HG03175 (cell line): Measurements from ENCODE around the gene DHCR24.
"Not testable (repeated sequence)": the region's sequence is repeated elsewhere in the genome, so short reads cannot be mapped to it uniquely, and the experiment has no call there.

ENCODE experiments used
- ATAC-seq: cut with Tn5 transposase; IDR thresholded peaks from one replicate; pipeline ENCODE4 v1.9.1; 2021; ENCODE audit warnings: mild to moderate bottlenecking, moderate library complexity; ENCODE audit not compliant: unreplicated experiment

The DHCR24 gene, protein sequence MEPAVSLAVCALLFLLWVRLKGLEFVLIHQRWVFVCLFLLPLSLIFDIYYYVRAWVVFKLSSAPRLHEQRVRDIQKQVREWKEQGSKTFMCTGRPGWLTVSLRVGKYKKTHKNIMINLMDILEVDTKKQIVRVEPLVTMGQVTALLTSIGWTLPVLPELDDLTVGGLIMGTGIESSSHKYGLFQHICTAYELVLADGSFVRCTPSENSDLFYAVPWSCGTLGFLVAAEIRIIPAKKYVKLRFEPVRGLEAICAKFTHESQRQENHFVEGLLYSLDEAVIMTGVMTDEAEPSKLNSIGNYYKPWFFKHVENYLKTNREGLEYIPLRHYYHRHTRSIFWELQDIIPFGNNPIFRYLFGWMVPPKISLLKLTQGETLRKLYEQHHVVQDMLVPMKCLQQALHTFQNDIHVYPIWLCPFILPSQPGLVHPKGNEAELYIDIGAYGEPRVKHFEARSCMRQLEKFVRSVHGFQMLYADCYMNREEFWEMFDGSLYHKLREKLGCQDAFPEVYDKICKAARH

DNA sequence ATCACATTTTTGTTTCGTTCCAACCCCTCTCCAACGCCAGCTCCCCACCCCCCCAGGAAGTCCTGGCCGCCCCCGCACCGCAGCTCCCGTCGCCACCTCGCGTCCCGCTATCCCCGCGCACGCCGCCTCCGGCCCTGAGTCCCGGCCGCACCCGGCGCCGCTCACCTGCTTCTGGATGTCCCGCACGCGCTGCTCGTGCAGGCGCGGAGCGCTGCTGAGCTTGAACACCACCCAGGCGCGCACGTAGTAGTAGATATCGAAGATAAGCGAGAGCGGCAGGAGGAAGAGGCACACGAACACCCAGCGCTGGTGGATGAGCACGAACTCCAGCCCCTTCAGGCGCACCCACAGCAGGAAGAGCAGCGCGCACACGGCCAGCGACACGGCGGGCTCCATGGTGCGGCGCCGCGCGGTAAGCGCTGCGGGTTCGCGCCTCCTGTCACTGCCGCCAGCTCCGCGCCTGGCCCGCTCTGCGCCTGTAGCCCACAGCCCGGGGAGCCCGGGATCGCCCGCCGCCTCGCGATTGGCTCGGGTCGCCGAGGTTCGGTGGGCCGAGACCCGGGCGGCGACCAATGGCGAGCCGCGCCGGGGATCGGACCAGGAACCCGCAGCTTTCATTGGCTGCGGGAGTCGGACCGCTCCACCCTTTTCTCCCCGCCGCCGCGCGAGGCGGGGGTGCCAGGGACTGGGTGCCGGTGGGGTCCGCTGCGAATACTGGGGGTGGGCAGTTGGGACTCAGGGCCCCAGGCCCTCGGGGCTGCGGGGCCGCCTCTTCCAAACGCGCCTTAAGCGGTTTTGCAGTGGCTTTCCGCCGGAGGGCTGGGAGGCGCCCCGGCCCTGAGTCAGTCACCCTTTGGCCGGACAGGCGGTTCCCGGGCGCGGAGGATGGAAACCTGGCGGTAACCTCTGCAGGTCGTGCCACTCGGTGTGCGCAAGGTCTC, at the start of gene DHCR24:
TSS of gene DHCR24 (minus strand) at position 472 of the 941 bp plus-strand sequence. CDS start at position 396, 76 bp downstream.
- peak; percentile 92 for ATAC-seq

DNA sequence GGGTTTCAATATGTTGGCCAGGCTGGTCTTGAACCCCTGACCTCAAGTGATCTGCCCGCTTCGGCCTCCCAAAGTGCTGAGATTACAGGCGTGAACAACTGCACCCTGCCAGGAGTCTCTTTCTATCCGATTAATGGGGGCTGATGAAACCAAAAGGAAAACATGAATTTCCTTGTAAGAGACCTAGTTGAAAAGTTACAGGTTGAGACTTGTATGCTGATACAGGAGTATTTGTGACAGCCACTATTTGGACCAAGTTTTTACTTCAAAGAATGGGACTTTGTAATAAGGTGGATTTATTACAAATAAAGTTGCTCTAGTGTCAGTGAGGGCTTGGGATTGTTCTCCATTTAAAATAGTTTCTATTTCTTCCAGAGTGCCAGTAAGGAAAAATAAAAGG, 49.8 kb upstream of the DHCR24 start:
- no peak for ATAC-seq

DNA sequence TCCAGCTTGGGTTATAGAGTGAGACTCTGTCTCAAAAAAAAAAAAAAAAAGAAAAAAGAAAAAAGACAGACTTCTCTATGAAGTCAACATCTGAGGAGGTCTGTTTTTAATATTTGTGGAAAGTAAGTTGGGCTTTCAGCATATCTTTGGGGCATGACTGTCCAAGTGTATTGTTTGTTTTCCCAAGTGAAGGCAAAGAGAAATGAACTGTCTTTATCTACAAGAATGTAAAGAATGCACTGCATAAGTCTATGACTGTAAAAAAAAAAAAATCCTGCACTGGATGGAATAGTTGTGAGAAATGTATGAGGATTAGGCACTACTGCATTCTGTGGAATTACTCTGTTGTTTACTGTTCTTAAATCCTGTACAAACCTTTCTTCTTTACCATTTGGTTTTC, 47.9 kb upstream of the DHCR24 start:
- ATAC-seq = no peak

DNA sequence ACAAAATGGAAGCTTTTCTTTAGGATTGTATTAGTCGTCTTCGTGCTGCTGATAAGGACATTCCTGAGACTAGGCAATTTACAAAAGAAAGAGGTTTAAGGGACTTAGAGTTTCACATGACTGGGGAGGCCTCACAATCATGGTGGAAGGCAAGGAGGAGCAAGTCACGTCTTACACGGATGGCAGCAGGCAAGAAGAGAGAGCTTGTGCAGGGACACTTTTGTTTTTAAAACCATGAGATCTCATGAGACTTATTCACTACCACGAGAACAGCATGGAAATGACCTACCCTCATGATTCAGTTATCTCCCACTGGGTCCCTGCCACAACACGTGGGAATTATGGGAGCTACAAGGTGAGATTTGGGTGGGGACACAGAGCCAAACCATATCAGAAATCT, 47.1 kb upstream of the DHCR24 start:
- ATAC-seq = not testable (repeated sequence)

DNA sequence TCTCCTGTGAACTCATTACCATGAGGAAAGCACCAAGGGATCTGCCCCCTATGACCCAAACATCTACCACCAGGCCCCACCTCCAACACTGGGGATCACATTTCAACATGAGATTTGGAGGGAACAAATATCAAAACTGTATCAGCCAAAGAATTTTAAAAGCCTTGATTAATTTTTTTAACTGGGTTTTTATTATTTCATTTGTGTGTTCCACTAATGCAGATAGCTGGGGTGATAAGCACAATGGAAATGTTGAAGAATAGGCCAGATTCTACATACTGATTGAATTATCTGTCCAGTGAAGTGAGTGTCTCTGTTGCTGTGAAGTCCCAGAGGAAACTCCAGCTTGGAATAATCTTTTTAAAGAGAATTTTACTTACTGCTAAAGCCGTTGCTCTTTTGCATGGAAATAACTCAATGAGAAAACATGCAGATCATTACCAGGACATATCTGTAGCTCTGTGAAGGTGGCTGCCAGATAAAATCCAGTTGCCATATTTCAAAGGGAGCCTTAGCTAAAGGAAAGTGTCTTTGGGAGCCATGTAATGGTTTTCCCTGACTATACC, 44.4 kb upstream of the DHCR24 start:
- ATAC-seq = no peak

DNA sequence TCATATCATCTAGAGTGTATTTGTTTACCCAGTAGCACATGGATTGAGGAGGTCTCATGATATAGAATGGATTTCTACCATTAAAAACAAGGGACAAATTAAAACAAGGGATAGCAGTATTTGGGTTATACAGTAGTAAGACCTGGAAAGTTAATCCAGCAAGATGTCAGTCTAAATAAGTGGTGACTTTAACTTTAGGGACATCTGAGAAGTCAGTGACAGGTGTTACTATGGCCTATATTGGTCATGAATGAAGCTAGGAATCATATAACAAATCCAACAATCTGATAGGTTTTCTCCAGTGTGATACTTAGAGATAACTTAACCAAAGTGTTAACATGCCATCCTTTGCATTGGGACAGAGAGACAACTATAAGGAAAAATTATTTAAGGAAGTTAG, 42.7 kb upstream of the DHCR24 start:
- ATAC-seq = no peak

DNA sequence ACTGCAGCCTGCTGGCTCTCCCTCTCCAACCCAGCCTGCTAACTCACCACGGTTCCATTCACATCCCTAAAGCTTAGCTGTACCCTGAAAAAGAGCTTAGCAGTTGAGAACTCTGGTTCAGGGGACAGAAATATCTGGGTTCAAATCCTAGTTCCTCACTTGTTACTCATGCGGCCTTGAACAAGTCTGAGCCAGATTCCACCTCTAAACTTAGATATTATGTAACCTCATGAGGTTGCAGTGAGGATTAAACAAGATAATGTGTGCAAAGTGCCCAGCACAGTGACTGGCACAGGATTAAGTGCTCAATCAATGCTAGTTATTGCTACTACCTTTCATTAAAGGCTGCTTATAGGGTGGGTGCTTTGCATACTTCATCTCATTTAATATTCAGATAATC, 41.3 kb upstream of the DHCR24 start:
- ATAC-seq = no peak

DNA sequence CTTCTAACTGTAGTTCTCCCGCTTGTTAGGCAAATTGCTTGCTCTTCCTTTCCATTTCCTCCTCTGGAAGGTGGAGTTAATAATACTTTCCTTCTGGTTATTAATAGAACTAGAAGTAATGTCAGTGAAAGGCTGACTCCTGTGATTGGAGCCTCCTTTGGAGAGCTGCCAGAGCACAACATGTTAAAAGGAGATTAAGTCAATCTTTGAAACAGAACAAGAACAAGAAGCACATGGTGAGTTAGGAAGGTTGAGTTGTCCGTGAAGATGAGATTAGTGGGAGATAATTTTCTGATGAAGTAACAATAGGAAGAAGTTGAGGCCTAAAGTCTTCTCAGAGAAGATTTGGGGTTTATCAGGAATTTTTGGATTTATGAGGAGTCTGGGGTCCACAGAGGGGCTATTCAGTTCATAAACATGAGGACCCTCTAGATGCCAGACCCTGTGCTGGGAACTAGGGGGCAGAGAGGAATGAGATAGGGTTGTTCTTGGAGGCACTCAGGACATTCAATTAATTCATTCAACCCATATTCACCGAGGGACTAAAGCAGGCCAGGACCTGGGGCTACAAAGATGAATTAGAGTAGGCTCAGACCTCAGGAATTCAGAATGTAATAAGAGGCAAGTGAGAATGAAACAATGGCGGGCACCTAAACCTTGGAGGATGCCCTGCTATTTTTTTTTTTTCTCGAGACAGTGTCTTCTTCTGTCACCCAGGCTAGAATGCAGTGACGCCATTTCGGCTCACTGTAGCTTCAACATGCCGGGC, 40.7 kb upstream of the DHCR24 start:
- no peak for ATAC-seq

DNA sequence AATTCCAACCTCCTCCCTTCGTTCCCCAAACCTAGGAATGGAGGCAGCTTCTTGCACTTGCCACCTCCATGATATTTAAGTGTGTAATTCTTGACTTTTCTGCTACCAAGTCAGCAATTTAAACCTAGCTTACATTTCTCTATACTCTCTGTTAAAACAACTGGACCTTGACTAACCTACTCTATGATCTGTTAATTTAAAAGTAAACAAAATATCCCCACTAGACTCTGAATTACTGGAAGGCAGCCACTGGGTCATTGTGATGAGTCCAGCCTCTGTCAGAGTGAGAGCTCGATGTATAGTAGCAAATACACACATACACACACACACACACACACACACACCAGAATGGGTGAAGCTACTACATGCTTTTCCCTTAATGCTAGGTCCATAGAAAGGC, 40.0 kb upstream of the DHCR24 start:
- no peak for ATAC-seq

DNA sequence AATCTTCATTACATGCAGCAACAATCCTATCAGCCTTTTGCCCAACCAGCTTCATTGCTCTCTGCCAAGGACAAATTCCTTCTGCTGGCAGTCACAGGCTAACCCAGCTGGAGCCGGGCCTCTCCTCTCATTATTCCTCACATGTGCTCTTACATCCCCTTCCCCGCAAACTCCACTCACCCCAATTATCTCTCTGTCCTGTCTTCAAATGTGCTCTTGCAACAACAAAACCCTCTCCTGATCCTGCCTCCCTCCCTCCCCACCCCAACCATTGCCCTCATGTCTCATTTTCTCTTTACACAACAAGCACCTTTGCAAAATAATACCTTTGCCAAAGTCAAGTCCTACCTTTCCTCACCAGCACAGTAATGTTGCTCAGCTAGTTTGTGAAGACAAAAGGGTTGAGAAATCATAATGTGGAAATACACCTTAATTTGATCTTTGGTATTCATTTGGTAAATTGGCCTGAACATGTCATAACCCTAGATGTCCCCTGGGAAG, 36.0 kb upstream of the DHCR24 start:
- no peak for ATAC-seq

DNA sequence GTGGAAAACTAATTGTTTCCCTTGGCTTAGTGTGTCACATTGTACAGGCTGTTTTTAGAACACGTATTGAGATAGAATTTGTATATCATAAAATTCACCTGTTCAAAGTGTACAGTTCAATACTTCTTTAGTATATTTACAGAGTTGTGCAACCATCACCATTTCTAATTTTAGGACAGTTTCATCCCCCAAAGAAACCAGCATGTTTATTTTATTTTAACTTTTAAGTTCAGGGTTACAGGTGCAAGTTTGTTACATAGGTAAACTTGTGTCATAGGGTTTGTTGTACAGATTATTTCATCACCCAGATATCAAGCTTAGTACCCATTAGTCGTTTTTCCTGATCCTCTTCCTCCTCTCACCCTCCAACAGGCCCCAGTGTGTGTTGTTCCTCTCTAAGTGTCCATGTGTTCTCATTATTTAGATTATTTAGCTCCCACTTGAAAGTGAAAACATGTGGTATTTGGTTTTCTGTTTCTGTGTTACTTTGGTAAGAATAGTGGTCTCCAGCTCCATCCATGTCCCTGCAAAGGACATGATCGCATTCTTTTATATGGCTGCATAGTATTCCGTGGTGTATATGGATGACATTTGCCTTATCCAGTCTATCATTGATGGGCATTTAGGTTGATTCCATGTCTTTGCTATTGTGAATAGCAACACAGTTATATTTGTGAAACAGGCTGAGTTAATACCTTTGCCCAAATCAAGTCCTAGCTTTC, 35.2 kb upstream of the DHCR24 start:
- no peak for ATAC-seq

DNA sequence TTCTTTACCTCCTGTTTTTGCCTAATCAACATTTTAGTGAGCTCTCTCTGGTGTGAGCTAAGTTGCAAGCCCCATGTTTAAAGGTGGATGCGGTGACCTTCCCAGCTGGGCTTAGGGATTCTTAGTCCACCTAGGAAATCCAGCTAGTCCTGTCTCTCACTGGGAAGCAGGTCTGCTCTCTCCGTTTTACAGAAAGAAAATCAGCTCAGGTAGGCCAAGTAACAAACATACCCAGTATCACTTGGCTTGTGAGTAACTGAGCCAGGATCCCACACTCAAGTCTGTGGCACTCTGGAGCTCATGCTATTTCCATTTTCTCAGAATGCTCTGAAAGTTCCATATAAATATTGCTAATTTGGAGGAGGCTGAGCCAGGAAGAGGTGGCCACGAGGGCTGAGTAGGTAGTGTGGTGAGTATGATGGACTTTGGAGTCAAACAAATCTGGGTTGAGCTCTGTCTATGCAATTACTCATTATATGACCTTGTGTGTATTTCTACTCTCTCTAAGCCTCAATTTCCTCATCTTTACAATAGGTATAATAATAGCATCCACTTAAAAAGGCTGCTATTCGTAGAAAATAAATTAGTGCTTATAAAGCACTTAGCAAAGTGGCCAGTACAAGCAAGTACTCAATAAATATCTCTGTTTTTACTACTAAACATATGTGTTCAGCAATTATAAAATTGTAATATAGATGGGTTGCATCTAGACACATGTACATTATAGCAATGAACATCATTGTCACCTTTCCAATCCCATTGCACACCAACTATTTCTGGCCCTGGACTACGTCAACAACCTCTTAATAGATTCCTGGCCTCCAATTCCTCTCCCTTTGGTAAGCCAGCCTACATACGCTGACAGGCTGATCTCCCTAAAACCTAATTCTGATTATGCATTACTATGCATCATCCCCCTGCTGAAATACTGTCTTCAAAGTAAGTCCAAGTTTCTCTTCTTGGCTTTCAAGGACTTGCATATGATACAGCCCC, 32.7 kb upstream of the DHCR24 start:
- no peak for ATAC-seq

DNA sequence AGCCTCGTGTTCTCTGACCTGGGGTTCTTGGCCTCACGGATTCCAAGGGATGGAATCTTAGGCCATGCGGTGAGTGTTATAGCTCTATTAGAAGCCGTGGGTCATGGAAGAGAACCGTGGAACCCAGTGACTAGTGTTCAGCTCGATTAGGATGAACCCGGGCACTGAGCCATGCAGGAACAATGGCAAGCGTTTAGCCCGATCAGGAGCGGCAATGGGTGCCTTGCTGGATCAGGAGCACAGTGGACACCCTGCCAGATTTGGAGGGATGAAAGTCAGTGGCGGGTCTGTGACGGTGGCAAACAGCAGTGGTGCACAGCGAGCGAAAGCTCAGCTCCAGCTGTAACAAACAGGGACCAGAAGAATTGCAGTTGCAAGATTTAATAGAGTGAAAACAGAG, 24.1 kb upstream of the DHCR24 start:
- ATAC-seq = not testable (repeated sequence)

DNA sequence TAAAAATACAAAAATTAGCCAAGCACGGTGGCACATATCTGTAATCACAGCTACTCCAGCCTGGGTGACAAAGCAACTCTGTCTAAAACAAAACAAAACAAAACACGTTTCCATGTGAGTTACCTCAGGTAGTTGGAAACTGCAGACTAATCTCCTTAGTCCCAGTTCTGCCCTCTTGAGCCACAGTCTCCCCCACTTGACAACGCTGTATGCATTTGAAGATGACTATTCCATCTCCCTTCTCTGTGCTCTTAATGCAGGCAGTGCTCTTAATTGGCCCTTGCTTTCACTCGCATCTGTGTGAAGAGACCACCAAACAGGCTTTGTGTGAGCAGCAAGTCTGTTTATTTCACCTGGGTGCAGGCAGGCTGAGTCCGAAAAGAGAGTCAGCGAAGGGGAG, 19.6 kb upstream of the DHCR24 start:
- no peak for ATAC-seq

DNA sequence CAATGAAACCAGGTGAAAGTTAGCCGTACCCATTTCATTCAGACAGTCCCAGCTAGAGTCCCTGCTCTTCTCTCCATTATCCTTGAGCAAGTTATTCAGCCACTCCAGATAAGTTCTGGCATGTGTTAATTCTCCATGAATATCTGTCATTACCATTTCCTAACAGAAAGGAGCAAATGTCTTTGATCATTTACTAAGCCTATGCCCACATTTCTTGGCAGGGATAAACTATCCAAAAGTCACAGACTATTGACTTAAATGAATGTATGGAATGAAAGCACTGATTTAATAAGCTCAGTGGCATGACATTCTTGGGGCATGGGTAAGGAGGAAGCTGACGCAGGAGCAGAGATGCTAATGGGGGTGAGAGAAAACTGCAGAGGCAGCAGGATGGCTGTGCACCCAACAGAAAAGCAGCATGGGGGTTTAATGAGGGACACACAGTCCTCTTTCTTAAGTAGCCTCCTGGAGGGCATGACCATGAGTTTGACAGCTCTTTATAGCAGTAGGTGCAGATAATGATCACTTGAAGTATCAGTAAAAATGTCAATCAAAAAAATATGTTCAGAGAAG, 17.6 kb upstream of the DHCR24 start:
- no peak for ATAC-seq

DNA sequence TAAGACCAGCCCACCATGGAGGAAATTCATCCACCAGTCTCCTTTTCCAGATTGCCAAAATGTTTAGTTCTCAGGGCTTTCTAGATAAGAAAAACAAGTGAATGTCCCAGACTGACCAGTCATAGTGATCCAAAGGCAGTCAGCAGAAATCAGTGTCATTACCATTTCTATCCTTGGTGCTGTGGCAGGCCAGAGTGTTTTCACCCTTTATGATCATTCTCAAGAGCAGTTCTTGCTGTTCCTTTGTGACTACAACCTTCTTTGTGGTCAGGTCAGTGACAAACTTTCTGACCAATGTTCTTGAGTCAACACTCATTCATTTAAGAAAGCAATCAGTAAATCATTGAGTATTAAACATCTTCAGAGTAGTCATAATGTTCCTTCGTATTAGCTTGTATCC, 7.3 kb upstream of the DHCR24 start:
- no peak for ATAC-seq

DNA sequence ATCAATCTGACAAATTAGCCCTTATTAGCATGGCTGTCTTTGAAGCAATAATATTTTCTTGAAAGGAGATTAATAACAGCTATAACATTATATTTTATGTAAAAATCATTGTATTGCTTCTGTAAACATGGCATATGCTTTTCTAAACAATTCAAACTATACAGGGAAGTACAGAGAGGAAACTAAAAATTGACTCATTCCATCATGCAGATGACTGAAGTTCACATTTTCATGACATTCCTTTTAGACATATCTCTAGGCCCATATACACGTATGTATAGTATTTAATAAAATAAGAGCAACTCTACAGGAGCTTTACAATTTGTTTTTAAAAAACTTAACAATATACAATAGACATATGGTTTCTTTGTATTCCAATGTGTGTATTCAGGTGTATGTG, 5.6 kb upstream of the DHCR24 start:
- no peak for ATAC-seq

DNA sequence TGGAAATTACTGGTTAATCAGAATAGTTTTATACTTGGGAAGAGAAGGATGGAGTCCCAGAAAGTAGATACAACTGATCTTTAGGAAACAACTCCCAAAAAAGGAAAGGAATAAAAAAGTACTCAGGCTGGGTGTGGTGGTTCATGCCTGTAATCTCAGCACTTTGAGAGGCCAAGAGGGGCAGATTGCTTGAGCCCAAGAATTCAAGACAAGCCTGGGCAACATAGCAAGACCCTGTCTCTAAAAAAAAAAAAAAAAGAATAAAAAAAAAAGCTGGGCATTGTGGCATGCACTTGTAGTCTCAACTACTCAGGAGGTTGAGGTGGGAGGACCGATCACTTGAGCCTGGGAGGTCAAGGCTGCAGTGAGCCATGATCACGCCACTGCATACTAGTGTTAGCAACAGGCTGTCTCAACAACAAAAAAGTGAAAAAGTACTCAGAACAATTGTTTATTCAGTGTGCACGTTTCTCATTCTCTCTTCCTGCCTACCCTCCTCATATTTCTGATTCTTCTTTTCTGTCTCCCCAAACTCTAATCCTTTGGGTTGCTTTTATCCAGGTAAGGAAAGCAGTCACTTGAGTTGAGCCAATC, 2.2 kb upstream of the DHCR24 start:
- no peak for ATAC-seq
